ENCODE measurements around the gene PATJ.

The PATJ gene

GRCh38 chr1:61993331-61993961, 251.2 kb downstream of the PATJ start:
- no peak for DNase-seq (ENCODE audit: low read depth)
- no peak overlapping the region for H3K4me3 ChIP-seq (ENCODE audit: control insufficient read depth, low read depth, low read length)
- TF ChIP-seq CTCF (IDR thresholded peaks at IDR 0.05; ENCODE audit: control insufficient read depth, insufficient read depth, low read depth, low read length, missing control alignments) = no peak

GRCh38 chr1:61995641-61996040, 253.4 kb downstream of the PATJ start:
- no peak overlapping the region for H3K4me3 ChIP-seq (ENCODE audit: control insufficient read depth, low read depth, low read length)
- no peak for TF ChIP-seq CTCF (IDR thresholded peaks at IDR 0.05; ENCODE audit: control insufficient read depth, insufficient read depth, low read depth, low read length, missing control alignments)
- no peak for DNase-seq (ENCODE audit: low read depth)

- no peak for TF ChIP-seq CTCF (IDR thresholded peaks at IDR 0.05; ENCODE audit: control insufficient read depth, insufficient read depth, low read depth, low read length, missing control alignments)
- no peak overlapping the region for H3K4me3 ChIP-seq (ENCODE audit: control insufficient read depth, low read depth, low read length)
- no peak for DNase-seq (ENCODE audit: low read depth)
Observed at GRCh38 chr1:61997123-61997522, 254.8 kb downstream of the PATJ start.

GRCh38 chr1:62003777-62004176, 261.5 kb downstream of the PATJ start:
- no peak for DNase-seq (ENCODE audit: low read depth)
- no peak overlapping the region for H3K4me3 ChIP-seq (ENCODE audit: control insufficient read depth, low read depth, low read length)
- no peak for TF ChIP-seq CTCF (IDR thresholded peaks at IDR 0.05; ENCODE audit: control insufficient read depth, insufficient read depth, low read depth, low read length, missing control alignments)

GRCh38 chr1:62006690-62007089, 264.4 kb downstream of the PATJ start:
- no peak for DNase-seq (ENCODE audit: low read depth)
- TF ChIP-seq CTCF (IDR thresholded peaks at IDR 0.05; ENCODE audit: control insufficient read depth, insufficient read depth, low read depth, low read length, missing control alignments) = no peak
- no peak overlapping the region for H3K4me3 ChIP-seq (ENCODE audit: control insufficient read depth, low read depth, low read length)

- no peak for TF ChIP-seq CTCF (IDR thresholded peaks at IDR 0.05; ENCODE audit: control insufficient read depth, insufficient read depth, low read depth, low read length, missing control alignments)
- DNase-seq (ENCODE audit: low read depth) = no peak
Observed at GRCh38 chr1:62011006-62011405, 268.7 kb downstream of the PATJ start.

GRCh38 chr1:62012095-62012494, 269.8 kb downstream of the PATJ start:
- DNase-seq (ENCODE audit: low read depth) = no peak
- no peak overlapping the region for H3K4me3 ChIP-seq (ENCODE audit: control insufficient read depth, low read depth, low read length)
- TF ChIP-seq CTCF (IDR thresholded peaks at IDR 0.05; ENCODE audit: control insufficient read depth, insufficient read depth, low read depth, low read length, missing control alignments) = no peak

More at GRCh38 chr1:62011006-62011405, 268.7 kb downstream of the PATJ start:
- H3K4me3 ChIP-seq (ENCODE audit: control insufficient read depth, low read depth, low read length) = no peak overlapping the region
